H1 (cell line): Measurements from ENCODE around the gene DDC. TPM values are rescaled to one million over a fixed set of nuclear protein-coding genes. Genes with fewer than 3 reads are reported as not detected.

Source experiments
- CTCF ChIA-PET: fragments of 300-600 bp; sonication (Branson Sonifier 250); formaldehyde crosslinking; loops from one replicate; lab custom pipeline; 2021; ENCODE audit not compliant: partially characterized antibody; lab: Charles Lee
- POLR2A ChIA-PET: fragments of 300-600 bp; sonication (Branson Sonifier 250); formaldehyde crosslinking; loops from one replicate; lab custom pipeline; 2021; ENCODE audit warnings: inconsistent platforms; ENCODE audit not compliant: partially characterized antibody; lab: Charles Lee
- DNase-seq, 2 experiments: peaks; one replicate each; pipeline versions ENCODE4 v3.0.0 to v3.0.0-alpha.2; 2010 to 2022; ENCODE audit warnings: low spot score in 2 of 2, low read depth in 1 of 2, mixed read lengths in 1 of 2
- FAIRE-seq: peaks from 2 replicates; lab custom pipeline; 2011; peaks lifted over from hg19 to GRCh38; lab: Jason Lieb, UNC
- H2AFZ ChIP-seq: 2 replicates; pipeline ENCODE4 v1.8.1; 2012; ENCODE audit warnings: low read length, inconsistent platforms
- H2AK5ac ChIP-seq: 2 replicates; pipeline ENCODE4 v1.6.1; 2013; ENCODE audit warnings: low read depth, low read length
- H2BK120ac ChIP-seq: replicated peaks from 2 replicates; pipeline ENCODE3; 2013; ENCODE audit warnings: low read depth, low read length, inconsistent platforms
- H2BK12ac ChIP-seq: 2 replicates; pipeline ENCODE4 v1.6.1; 2013; ENCODE audit warnings: low read depth, low read length
- H2BK15ac ChIP-seq: 2 replicates; pipeline ENCODE4 v1.6.1; 2013; ENCODE audit warnings: low read length
- H2BK20ac ChIP-seq: 2 replicates; pipeline ENCODE4 v1.6.1; 2013; ENCODE audit warnings: low read length
- H2BK5ac ChIP-seq: 2 replicates; pipeline ENCODE4 v1.6.1; 2013; ENCODE audit warnings: low read depth, low read length
- H3K14ac ChIP-seq: 2 replicates; pipeline ENCODE4 v1.6.1; 2013; ENCODE audit warnings: inconsistent platforms; ENCODE audit not compliant: insufficient read length
- H3K18ac ChIP-seq: 2 replicates; pipeline ENCODE4 v1.6.1; 2013; ENCODE audit warnings: low read length; ENCODE audit errors: extremely low read depth
- H3K23ac ChIP-seq: 2 replicates; pipeline ENCODE4 v1.6.1; 2013; ENCODE audit warnings: inconsistent platforms; ENCODE audit not compliant: insufficient read length
- H3K23me2 ChIP-seq: 2 replicates; pipeline ENCODE4 v1.6.1; 2013; ENCODE audit warnings: low read depth, low read length
- H3K27ac ChIP-seq: 2 replicates; pipeline ENCODE4 v1.6.1; 2011; ENCODE audit warnings: low read depth, low read length, inconsistent platforms
- H3K27me3 ChIP-seq, 4 experiments: replicated peaks in 1 of 4; 1 replicate in 1 of 4; 2 replicates in 3 of 4; pipeline versions ENCODE4 v1.6.1 to v1.8.1; 2011 to 2013; ENCODE audit warnings: low read length in 3 of 4, mild to moderate bottlenecking in 3 of 4, inconsistent platforms in 2 of 4, mixed read lengths in 2 of 4, moderate library complexity in 1 of 4; ENCODE audit not compliant: control insufficient read depth in 3 of 4, insufficient read depth in 3 of 4; ENCODE audit errors: extremely low read depth in 1 of 4
- H3K36me3 ChIP-seq, 4 experiments: 2 replicates each; pipeline versions ENCODE4 v1.6.1 to v1.8.1; 2011 to 2013; ENCODE audit warnings: mild to moderate bottlenecking in 4 of 4, low read length in 3 of 4, moderate library complexity in 2 of 4, control low read depth in 1 of 4, inconsistent platforms in 1 of 4; ENCODE audit not compliant: insufficient read depth in 4 of 4, control insufficient read depth in 2 of 4
- H3K4ac ChIP-seq: replicated peaks from 2 replicates; pipeline ENCODE3; 2013; ENCODE audit warnings: low read length, low read depth, mixed read lengths, inconsistent platforms; ENCODE audit not compliant: insufficient read length
- H3K4me1 ChIP-seq, 4 experiments: replicated peaks in 1 of 4; 1 replicate in 1 of 4; 2 replicates in 3 of 4; pipeline versions ENCODE4 v1.6.1 to v1.8.1; 2011 to 2013; ENCODE audit warnings: low read length in 3 of 4, inconsistent platforms in 2 of 4, mixed read lengths in 1 of 4; ENCODE audit not compliant: insufficient read depth in 4 of 4, control insufficient read depth in 3 of 4
- H3K4me2 ChIP-seq, 2 experiments: 2 replicates each; pipeline versions ENCODE4 v1.6.1 to v1.8.1; 2011 to 2013; ENCODE audit warnings: low read depth in 2 of 2, low read length in 2 of 2, control low read depth in 1 of 2, inconsistent platforms in 1 of 2, mild to moderate bottlenecking in 1 of 2; ENCODE audit not compliant: insufficient read depth in 1 of 2
- H3K4me3 ChIP-seq, 4 experiments: fragments of 200-600, 300-600 bp in 1 of 4; sonication (generic), shearing (Covaris generic), sonication (Bioruptor Twin) in 1 of 4; 2 replicates each; pipeline versions ENCODE4 v1.5.1 to v1.8.1; 2011 to 2016; ENCODE audit warnings: low read length in 4 of 4, low read depth in 3 of 4, control low read depth in 2 of 4, inconsistent platforms in 2 of 4, mild to moderate bottlenecking in 2 of 4, mixed read lengths in 1 of 4, moderate library complexity in 1 of 4; ENCODE audit not compliant: insufficient read depth in 2 of 4; ENCODE audit errors: extremely low read depth in 1 of 4
- H3K56ac ChIP-seq: replicated peaks from 2 replicates; pipeline ENCODE3; 2013; ENCODE audit warnings: low read depth, mild to moderate bottlenecking, mixed read lengths, low read length, inconsistent platforms; ENCODE audit not compliant: insufficient read length
- H3K79me1 ChIP-seq: 2 replicates; pipeline ENCODE4 v1.6.1; 2013; ENCODE audit warnings: low read depth, low read length, control low read depth
- H3K79me2 ChIP-seq, 2 experiments: 2 replicates each; pipeline versions ENCODE4 v1.6.1 to v1.8.1; 2012 to 2013; ENCODE audit warnings: low read length in 2 of 2, mild to moderate bottlenecking in 2 of 2, inconsistent platforms in 1 of 2; ENCODE audit not compliant: insufficient read depth in 2 of 2, control insufficient read depth in 1 of 2
- H3K9ac ChIP-seq, 4 experiments: replicated peaks in 1 of 4; 1 replicate in 1 of 4; 2 replicates in 3 of 4; pipeline versions ENCODE4 v1.6.1 to v1.8.1; 2011 to 2013; ENCODE audit warnings: low read depth in 3 of 4, low read length in 3 of 4, control low read depth in 2 of 4, mild to moderate bottlenecking in 2 of 4, moderate library complexity in 2 of 4, inconsistent platforms in 1 of 4; ENCODE audit errors: extremely low read depth in 1 of 4
- H3K9me3 ChIP-seq, 2 experiments: 2 replicates each; pipeline versions ENCODE4 v1.6.1 to v1.8.1; 2012 to 2013; ENCODE audit warnings: mild to moderate bottlenecking in 2 of 2, moderate library complexity in 2 of 2, control low read depth in 1 of 2, inconsistent platforms in 1 of 2, low read depth in 1 of 2, low read length in 1 of 2, mixed read lengths in 1 of 2; ENCODE audit not compliant: insufficient read depth in 2 of 2
- H4K20me1 ChIP-seq, 2 experiments: replicated peaks in 1 of 2; 2 replicates each; pipeline versions ENCODE3 to v1.8.1; 2011 to 2013; ENCODE audit warnings: inconsistent platforms in 2 of 2, low read length in 2 of 2, mild to moderate bottlenecking in 1 of 2; ENCODE audit not compliant: insufficient read depth in 2 of 2, control insufficient read depth in 1 of 2
- H4K5ac ChIP-seq: 2 replicates; pipeline ENCODE4 v1.6.1; 2013; ENCODE audit warnings: low read length, low read depth, mixed read lengths, inconsistent platforms; ENCODE audit not compliant: insufficient read length
- H4K8ac ChIP-seq: 2 replicates; pipeline ENCODE4 v1.8.0; 2013; ENCODE audit warnings: mild to moderate bottlenecking, moderate library complexity, low read length, inconsistent platforms; ENCODE audit not compliant: insufficient read depth; ENCODE audit errors: extremely low read depth
- H4K91ac ChIP-seq: replicated peaks from 2 replicates; pipeline ENCODE3; 2013; ENCODE audit warnings: low read length, mixed read lengths, inconsistent platforms; ENCODE audit not compliant: insufficient read length
- BRCA1 ChIP-seq: IDR thresholded peaks from 2 replicates; pipeline ENCODE4 v1.6.1; 2012; ENCODE audit warnings: low read depth, low read length, improper control_type of control experiment
- CEBPB ChIP-seq: IDR thresholded peaks from 2 replicates; pipeline ENCODE4 v1.6.1; 2012; ENCODE audit warnings: low read depth, low read length
- CHD2 ChIP-seq: IDR thresholded peaks from 2 replicates; pipeline ENCODE4 v1.6.1; 2012; ENCODE audit warnings: low read length, improper control_type of control experiment
- EGR1 ChIP-seq: IDR thresholded peaks from 2 replicates; pipeline ENCODE4 v1.6.1; 2011; ENCODE audit warnings: low read depth, low read length, borderline replicate concordance
- FOSL1 ChIP-seq: IDR thresholded peaks from 2 replicates; pipeline ENCODE4 v1.6.1; 2011; ENCODE audit warnings: mild to moderate bottlenecking, low read depth, low read length, moderate library complexity; ENCODE audit not compliant: insufficient read depth
- HDAC2 ChIP-seq, 2 experiments: fragments of 300-600 bp in 1 of 2; sonication (generic) in 1 of 2; IDR thresholded peaks; 2 replicates each; pipeline ENCODE4 v1.6.1; 2011 to 2012; ENCODE audit warnings: low read depth in 2 of 2, low read length in 2 of 2, mild to moderate bottlenecking in 2 of 2, moderate library complexity in 2 of 2, borderline replicate concordance in 1 of 2, inconsistent platforms in 1 of 2
- HDAC6 ChIP-seq: IDR thresholded peaks from one replicate; pipeline ENCODE4 v1.7.1; 2012; ENCODE audit warnings: low read depth, mild to moderate bottlenecking, inconsistent platforms, low read length, moderate library complexity
- KDM1A ChIP-seq: fragments of 200-600, 300-600 bp; sonication (generic); IDR thresholded peaks from 2 replicates; pipeline ENCODE4 v1.7.1; 2016; ENCODE audit warnings: mild to moderate bottlenecking, low read length, borderline replicate concordance
- KDM4A ChIP-seq: IDR thresholded peaks from one replicate; pipeline ENCODE4 v1.7.1; 2012; ENCODE audit warnings: low read depth, mild to moderate bottlenecking, moderate library complexity, low read length, inconsistent platforms; ENCODE audit not compliant: severe bottlenecking
- RXRA ChIP-seq: IDR thresholded peaks from 2 replicates; pipeline ENCODE4 v1.6.1; 2011; ENCODE audit warnings: low read depth, mild to moderate bottlenecking, low read length, moderate library complexity; ENCODE audit not compliant: insufficient read depth
- SIN3A ChIP-seq, 2 experiments: IDR thresholded peaks in 1 of 2; conservative IDR thresholded peaks in 1 of 2; 2 replicates each; pipeline ENCODE4 v1.6.1; 2011 to 2012; ENCODE audit warnings: low read length in 2 of 2, improper control_type of control experiment in 1 of 2, low read depth in 1 of 2, mild to moderate bottlenecking in 1 of 2
- SIX5 ChIP-seq: IDR thresholded peaks from 2 replicates; pipeline ENCODE4 v1.6.1; 2011; ENCODE audit warnings: mild to moderate bottlenecking, low read depth, low read length
- SP1 ChIP-seq: IDR thresholded peaks from 2 replicates; pipeline ENCODE4 v1.6.1; 2011; ENCODE audit warnings: low read depth, low read length
- SP4 ChIP-seq: IDR thresholded peaks from 2 replicates; pipeline ENCODE4 v1.6.1; 2012; ENCODE audit warnings: low read length, inconsistent platforms
- SUZ12 ChIP-seq: fragments of 200-600 bp; sonication (generic); IDR thresholded peaks from 2 replicates; pipeline ENCODE4 v1.6.1; 2012; ENCODE audit warnings: mild to moderate bottlenecking, inconsistent platforms, low read length, moderate library complexity, mixed read lengths
- WGBS, 2 experiments: shearing (Covaris generic) in 1 of 2; methylation state at CpG; one replicate each; pipeline versions ENCODE4 v1.1.6 to v1.1.7; 2013 to 2015; ENCODE audit warnings: low lambda C conversion rate in 2 of 2, mixed read lengths in 2 of 2, inconsistent platforms in 1 of 2, low coverage in 1 of 2, missing lambda C conversion rate in 1 of 2; ENCODE audit not compliant: insufficient replicate concordance in 2 of 2, insufficient coverage in 1 of 2, insufficient read length in 1 of 2; ENCODE audit errors: extremely low coverage in 1 of 2, missing lambda C conversion rate in 1 of 2; 5-methylcytosine and 5-hydroxymethylcytosine counted together
- polyA plus RNA-seq, 7 experiments: library from polyadenylated mRNA; depleted of rRNA in 3 of 7; stranded (reverse) in 5 of 7; unstranded in 2 of 7; fragments of >200 nt in 5 of 7; fragments of 200-250 nt in 2 of 7; gene quantifications; 1 replicate in 5 of 7; 2 replicates in 1 of 7; 4 replicates in 1 of 7; pipeline versions ENCODE4 v1.2.1 to v1.2.3, GENCODE V29; 2011 to 2013; ENCODE audit warnings: missing spikeins in 2 of 7, mixed read lengths in 2 of 7
- total RNA-seq: library from RNA; stranded (reverse); fragmentation: NEBNext Ultra II Directional; extraction: Animal tissue kit (Norgen Biotek cat#: 25700); gene quantifications from 2 replicates; pipeline ENCODE4 v1.2.1, GENCODE V29; 2021

Gene DDC
- total and polyA plus RNA-seq, 2 of the 8 experiments (the other 6 are each of a cell fraction or from before 2014, with no cell fraction given): 0.05 TPM; not detected in 1

GRCh38 chr7:50462361-50462760, 102.8 kb downstream of the DDC start:
- ChIA-PET CTCF (interaction anchor here (0.6 kb wide), 1 partner anchor 394 kb away, joined by 3 read pairs; no protein-coding TSS in a partner anchor), POLR2A (no interaction called here)
- Histone ChIP-seq H4K91ac (no peak overlapping the region), H3K23me2 (no peaks in the 10 kb centered on the region), H2AK5ac (no peak overlapping the region), H3K79me2 (no peaks in the 10 kb centered on the region), H4K8ac (no peak overlapping the region), H3K56ac (no peak overlapping the region), H4K5ac (no peak overlapping the region), H3K27ac (no peak overlapping the region), H3K14ac (no peak overlapping the region), H3K9ac (no peak overlapping the region), H3K9me3 (peaks cover 0 to 6% of the 10 kb centered on the region in 2 experiments; a peak in 2 of 4 replicates), H3K79me1 (no peaks in the 10 kb centered on the region), H2BK5ac (no peak overlapping the region), H3K36me3 (no peaks in the 10 kb centered on the region), H2AFZ (no peak overlapping the region), H3K4ac (no peak overlapping the region), H3K4me1 (no peaks in the 10 kb centered on the region), H2BK15ac (no peak overlapping the region), H3K23ac (no peak overlapping the region), H2BK120ac (no peak overlapping the region), H4K20me1 (no peaks in the 10 kb centered on the region), H3K4me3 (no peak overlapping the region), H2BK20ac (no peak overlapping the region), H3K18ac (no peak overlapping the region), H3K27me3 (peaks cover 0 to 2% (median 2%) of the 10 kb centered on the region in 4 experiments; a peak in 6 of 7 replicates), H3K4me2 (no peak overlapping the region), H2BK12ac (no peak overlapping the region)
- no peak for FAIRE-seq
- 89% methylated on average over 4 of the region's 4 CpGs; no CpG with 5 or more reads in 1 of the 2 experiments for WGBS, 2 experiments
- no peak for DNase-seq
- TF ChIP-seq EGR1 (no peak), HDAC2 (IDR thresholded peaks at IDR 0.05; ENCODE audit: borderline replicate concordance in 1 of 2, low read depth in 2 of 2, low read length in 2 of 2) (no peak), KDM1A (no peak), CHD2 (no peak), SIX5 (no peak), BRCA1 (no peak), SIN3A (conservative IDR thresholded peaks at IDR 0.05 in 1 of 2, IDR thresholded peaks at IDR 0.05 in 1 of 2; ENCODE audit: low read depth in 1 of 2, low read length in 2 of 2) (no peak), RXRA (no peak), FOSL1 (no peak), KDM4A (no peak), SUZ12 (no peak), SP1 (no peak), SP4 (no peak), CEBPB (no peak), HDAC6 (no peak)
